ENCODE results near the gene GPX4. TPM values are rescaled to one million over a fixed set of nuclear protein-coding genes. Genes with fewer than 3 reads are reported as not detected.
A peak's percentile ranks its signal among the peaks of the same experiment; 100 is the strongest.

Gene GPX4, protein sequence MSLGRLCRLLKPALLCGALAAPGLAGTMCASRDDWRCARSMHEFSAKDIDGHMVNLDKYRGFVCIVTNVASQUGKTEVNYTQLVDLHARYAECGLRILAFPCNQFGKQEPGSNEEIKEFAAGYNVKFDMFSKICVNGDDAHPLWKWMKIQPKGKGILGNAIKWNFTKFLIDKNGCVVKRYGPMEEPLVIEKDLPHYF
- total RNA-seq (ENCODE audit: insufficient read depth, low replicate concordance), result 169 TPM

DNA sequence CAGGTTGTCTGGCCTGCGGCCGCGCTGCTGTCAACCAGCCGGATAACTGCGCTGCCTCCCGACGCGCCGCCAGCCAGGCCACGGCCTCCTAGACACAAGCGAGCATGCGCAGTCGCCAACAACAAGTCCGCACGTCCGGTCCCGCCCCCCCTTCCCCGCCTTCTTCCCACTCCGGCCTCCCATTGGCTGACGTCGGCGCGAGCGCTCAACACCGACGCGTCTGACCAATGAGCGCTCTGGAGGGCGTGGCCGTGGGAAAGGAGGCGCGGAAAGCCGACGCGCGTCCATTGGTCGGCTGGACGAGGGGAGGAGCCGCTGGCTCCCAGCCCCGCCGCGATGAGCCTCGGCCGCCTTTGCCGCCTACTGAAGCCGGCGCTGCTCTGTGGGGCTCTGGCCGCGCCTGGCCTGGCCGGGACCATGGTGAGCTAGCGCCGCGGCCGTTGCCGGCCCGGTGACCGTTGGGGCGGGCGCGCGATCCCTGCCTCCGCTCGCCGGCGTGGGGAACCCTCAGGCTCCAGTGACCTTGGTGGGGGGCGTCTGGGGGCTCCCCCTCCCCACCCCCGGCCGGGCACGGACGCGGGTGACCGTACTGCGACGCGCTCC lies at the start of gene GPX4:
TSS of gene GPX4 (plus strand) at position 287 of the 603 bp plus-strand sequence. CDS start at position 337, 50 bp downstream.
- DNase-seq (ENCODE audit: low spot score), result peak; percentile 100

DNA sequence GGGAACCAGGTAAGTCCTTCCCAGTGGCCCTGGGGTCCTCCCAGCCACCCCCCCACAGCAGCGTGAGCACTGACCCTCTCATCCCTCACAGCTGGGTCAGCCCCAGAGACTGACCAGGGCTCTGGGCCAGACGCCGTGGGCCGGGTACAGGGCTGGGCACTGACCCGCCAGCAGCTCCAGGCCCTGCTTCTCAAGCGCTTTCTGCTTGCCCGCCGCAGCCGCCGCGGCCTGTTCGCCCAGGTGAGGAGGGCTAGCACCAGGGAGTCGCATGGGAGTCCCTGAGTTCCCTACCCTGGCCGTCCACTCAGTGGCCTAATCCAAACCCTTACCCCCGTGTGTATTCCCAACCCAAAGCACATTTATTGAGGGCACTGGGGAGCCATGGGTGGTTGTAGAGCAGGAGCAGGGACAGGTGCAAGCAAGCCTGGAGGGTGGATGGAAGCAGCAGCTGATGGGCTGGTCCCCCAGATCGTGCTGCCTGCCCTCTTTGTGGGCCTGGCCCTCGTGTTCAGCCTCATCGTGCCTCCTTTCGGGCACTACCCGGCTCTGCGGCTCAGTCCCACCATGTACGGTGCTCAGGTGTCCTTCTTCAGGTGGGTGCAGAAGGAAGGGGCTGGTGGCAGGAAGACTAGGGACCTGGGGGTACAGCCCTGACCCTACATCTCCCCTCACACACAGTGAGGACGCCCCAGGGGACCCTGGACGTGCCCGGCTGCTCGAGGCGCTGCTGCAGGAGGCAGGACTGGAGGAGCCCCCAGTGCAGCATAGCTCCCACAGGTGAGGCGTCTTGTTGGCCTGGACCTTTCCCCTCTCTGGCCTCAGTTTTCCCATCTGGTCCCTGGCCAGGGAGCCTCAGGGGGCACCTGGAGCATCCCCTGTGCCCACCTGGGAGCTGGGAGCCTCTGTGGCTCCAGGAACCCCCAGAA lies 49.4 kb upstream of the GPX4 start:
- no peak for DNase-seq (ENCODE audit: low spot score)

DNA sequence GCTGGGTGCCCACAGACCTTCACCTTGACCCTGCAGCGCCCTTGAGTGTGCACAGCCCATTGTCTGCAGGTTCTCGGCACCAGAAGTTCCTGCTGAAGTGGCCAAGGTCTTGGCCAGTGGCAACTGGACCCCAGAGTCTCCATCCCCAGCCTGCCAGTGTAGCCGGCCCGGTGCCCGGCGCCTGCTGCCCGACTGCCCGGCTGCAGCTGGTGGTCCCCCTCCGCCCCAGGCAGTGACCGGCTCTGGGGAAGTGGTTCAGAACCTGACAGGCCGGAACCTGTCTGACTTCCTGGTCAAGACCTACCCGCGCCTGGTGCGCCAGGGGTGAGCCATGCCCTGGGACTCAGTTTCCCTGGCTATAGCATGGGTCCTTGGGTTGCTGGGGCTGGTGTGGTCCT lies 48.8 kb upstream of the GPX4 start:
- DNase-seq (ENCODE audit: low spot score), result no peak

DNA sequence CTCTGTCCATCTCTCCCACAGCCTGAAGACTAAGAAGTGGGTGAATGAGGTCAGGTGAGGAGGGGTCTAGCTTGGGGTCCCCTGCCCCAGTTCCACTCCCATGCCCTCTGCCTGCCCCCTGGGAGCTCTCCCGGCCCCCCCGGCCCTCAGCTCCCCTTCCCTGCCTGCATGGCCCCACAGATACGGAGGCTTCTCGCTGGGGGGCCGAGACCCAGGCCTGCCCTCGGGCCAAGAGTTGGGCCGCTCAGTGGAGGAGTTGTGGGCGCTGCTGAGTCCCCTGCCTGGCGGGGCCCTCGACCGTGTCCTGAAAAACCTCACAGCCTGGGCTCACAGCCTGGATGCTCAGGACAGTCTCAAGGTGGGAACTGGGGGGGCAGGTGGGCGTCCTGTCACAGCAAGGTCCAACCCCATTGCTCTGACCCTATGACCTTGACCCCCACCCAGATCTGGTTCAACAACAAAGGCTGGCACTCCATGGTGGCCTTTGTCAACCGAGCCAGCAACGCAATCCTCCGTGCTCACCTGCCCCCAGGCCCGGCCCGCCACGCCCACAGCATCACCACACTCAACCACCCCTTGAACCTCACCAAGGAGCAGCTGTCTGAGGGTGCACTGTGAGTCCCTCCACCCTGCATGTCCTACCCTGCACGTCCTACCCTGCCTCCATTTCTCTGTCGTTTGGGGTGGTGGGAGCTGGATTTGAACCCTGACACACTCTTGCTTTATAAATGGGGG lies 47.7 kb upstream of the GPX4 start:
- no peak for DNase-seq (ENCODE audit: low spot score)

DNA sequence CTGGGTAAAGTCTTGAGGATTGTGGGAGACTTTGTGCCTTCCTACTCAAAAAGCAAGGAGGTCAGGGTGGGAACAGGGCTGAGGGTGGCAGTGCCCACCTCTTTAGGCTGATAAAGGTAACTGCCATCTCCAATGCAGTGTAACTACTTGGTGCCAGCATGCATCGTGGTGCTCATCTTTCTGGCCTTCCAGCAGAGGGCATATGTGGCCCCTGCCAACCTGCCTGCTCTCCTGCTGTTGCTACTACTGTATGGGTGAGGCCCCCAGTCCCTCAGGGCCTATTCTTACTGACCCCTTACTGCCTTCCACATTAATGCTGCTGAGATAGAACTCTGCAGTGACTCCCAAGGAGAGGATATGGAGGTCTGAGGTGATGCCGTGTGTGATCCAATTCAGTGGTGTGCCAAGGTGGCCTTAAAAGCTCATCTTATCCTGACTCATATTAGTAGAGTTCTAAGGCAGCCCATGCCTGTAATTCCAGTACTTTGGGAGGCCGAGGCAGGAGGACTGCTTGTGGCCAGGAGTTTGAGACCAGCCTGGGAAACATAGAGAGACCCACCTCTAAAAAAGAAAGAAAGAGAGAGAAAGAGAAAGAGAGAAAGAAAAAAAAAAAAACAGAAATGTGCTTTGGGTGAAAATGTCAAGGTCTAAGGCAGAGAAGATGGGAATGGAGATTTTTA lies 46.5 kb upstream of the GPX4 start:
- DNase-seq (ENCODE audit: low spot score), result no peak

DNA sequence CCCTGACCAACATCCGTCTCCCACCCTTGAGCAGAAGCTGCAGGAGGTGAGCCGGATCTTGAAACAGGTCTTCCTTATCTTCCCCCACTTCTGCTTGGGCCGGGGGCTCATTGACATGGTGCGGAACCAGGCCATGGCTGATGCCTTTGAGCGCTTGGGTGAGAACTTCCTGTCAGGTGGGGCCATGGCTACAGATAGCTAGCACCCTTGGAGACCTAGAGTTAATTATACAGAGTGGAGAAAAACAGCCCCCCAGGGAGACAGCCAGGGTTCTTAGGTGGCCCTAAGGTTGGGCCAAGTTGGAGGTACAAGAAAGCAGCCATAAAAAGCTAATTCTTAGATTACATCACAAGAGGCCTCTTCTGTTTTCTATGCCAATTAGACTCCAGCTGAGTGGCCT lies 45.7 kb upstream of the GPX4 start:
- no peak for DNase-seq (ENCODE audit: low spot score)

DNA sequence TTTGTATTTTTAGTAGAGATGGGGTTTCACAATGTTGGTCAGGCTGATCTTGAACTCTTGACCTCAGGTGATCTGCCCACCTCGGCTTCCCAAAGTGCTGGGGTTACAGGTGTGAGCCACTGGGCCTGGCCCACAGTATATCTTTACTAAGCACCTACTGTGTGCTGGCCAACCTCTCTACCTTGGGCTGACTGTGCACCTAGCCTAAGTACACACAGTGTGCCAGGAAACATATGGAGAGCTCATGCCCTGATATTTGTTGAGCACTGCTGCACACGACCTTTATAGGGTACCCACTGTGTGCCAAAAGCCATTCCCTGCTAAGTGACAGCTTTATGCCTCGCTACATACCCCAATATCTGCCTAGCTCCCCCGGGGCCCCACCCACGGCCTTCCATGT lies 43.1 kb upstream of the GPX4 start:
- no peak for DNase-seq (ENCODE audit: low spot score)

DNA sequence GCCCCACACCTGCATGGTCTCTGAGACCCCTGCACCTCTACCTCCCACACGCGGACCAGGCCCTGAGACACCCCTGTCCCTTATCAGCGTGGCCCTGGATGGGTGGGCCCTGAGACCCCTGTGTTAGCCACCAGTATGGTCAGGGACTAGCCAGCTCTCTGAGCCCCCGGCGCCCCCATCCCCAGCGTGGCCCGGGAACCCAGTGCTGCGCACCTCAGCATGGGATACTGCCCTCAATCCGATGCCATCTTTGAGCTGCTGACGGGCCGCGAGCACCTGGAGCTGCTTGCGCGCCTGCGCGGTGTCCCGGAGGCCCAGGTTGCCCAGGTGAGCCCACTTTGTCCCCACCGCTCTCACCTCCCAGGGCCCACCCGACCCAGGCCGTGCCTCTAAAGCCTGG lies 41.8 kb upstream of the GPX4 start:
- DNase-seq (ENCODE audit: low spot score), result no peak

DNA sequence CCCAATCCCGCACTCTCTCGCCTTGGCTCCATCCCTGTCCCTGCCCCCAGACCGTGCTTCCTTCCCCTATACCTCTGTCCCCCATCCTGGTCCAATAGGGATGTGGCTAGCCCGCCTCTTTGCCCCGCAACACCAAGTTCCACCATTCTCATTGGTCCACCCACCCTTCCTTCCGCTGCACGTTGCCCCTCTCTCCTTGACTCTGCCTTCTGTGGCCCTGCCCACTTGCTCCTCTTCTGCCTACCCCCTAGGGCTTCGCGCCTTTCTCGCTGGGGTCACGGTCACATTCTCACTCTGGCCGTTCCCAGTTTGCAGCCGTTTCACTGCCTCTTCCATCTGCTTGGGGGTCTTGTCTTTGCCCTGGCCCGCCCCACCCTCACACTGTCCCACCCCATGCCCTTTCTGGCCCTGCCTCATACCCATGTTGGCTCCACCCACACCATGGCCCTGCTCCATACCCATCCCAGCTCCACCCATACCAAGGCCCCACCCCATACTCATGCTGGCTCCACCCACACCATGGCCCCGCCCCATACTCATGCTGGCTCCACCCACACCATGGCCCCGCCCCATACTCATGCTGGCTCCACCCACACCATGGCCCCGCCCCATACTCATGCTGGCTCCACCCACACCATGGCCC lies 41.3 kb upstream of the GPX4 start:
- DNase-seq (ENCODE audit: low spot score), result no peak

DNA sequence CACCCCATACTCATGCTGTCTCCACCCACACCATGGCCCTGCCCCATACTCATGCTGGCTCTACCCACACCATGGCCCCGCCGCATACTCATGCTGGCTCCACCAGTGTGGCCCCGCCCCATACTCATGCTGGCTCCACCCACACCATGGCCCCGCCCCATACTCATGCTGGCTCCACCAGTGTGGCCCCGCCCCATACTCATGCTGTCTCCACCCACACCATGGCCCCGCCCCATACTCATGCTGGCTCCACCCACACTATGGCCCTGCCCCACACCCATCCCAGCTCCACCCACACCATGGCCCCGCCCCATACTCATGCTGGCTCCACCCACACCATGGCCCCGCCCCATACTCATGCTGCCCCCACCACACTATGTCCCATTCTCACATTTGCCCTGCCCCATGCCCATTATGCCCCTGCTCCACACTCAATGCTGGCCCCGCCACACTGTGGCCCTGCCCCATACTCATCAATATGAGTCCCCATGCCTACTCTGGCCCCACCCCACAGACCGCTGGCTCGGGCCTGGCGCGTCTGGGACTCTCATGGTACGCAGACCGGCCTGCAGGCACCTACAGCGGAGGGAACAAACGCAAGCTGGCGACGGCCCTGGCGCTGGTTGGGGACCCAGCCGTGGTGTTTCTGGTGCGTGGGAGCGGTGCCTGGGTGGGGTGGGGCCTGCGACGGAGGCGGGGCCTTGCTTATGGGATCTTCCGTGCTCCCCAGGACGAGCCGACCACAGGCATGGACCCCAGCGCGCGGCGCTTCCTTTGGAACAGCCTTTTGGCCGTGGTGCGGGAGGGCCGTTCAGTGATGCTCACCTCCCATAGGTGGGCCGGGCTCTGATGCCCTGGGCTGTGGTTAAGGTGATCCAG lies 40.5 kb upstream of the GPX4 start:
- DNase-seq (ENCODE audit: low spot score), result no peak

DNA sequence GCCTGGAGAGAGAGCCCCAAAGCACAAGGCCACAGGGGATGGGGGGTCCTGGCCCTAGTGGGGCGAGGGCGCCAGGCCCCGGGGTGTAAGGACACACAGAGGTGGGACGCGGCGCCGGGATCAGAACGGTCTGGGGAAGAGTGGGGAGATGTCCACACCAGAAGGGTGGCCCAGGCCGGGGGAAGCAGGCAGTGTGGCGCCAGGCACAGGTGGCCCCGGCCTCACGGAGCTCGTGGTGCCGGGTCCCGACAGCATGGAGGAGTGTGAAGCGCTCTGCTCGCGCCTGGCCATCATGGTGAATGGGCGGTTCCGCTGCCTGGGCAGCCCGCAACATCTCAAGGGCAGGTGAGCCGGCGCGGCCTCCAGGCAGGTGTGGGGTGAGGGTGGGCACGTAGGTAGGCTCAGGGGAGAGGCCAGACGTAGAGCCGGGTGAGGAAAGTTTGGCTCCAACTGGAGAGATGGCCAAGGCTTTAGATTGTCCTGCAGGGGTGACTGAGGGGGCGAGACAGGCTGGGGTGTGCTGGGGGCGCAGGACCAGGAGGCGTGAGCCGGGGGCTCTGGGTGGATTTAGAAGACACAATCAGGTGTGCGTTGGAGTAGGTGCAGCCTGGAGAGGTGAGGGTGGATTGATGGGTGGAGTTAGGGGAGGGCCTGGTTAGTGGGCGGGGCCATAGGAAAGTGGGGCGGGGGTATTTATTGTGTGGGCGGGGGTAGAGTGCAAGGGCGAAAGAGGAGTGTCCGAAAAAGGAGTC lies 39.7 kb upstream of the GPX4 start:
- no peak for DNase-seq (ENCODE audit: low spot score)

DNA sequence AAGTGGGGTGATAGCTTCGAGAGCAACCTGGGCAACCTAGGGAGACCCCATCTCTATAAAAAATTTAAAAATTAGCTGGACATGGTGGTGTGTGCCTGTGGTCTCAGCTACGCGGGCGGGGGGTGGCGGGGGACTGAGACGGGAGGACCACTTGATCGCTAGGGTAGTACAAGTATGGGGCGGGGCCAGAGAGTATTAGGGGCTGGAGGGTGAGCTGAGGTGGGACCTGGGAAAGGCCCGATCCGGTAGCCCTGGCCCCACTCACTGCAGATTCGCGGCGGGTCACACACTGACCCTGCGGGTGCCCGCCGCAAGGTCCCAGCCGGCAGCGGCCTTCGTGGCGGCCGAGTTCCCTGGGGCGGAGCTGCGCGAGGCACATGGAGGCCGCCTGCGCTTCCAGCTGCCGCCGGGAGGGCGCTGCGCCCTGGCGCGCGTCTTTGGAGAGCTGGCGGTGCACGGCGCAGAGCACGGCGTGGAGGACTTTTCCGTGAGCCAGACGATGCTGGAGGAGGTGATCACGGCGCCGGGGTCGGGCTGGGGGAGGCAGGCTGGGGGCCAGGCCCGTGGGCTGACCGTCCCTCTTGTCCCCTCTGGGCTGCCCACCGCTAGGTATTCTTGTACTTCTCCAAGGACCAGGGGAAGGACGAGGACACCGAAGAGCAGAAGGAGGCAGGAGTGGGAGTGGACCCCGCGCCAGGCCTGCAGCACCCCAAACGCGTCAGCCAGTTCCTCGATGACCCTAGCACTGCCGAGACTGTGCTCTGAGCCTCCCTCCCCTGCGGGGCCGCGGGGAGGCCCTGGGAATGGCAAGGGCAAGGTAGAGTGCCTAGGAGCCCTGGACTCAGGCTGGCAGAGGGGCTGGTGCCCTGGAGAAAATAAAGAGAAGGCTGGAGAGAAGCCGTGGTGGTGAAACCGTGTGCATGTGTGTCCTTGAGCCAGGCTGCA lies 38.9 kb upstream of the GPX4 start:
- DNase-seq (ENCODE audit: low spot score), result peak; percentile 47

DNA sequence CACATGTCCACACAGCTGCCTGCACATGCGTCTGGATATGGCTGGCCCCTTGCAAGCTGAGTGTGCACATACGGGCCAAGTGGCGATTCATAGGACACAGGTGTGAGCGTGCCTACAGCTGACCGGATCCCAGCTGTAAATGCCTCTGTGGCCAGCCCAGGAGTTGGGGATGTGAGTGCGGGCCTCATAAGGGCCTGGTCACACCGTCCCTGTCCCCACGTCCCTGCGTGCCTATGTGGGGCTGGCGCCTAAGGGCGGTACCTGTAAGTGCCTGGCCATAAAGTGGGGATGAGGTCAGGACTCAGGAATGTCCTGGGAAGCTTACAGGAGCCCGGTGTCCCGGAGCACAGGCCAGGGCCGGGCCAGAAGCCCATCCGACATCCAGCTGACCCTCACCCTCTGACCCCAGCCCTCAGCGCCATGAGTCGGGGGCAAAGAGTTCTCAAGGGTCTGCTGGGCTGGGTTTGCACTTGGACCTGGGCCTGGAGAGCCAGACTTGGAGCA lies 38.1 kb upstream of the GPX4 start:
- DNase-seq (ENCODE audit: low spot score), result no peak

DNA sequence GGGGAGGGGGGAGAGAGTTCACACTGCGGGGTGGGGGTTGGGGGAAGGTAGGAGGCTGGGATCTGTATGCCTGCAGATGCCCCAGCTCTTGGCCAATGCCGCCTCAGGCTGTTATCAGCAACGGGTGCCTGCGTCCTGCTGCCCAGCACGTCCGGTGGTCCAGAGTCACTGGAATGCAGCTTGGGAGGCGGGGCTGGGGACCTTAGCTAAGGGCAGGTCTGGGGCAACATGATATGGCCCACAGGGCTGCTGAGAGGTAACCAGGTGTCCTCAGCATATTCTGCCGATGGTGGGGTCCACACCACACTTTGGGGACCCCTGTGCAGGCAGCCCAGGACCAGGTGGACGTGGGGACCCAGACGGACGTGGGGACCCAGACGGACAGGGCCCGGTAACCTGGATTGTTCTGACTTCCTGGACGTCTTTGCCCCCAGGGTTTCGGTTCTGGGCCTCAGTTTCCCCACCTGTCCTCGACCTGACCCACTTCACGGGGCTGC lies 37.5 kb upstream of the GPX4 start:
- DNase-seq (ENCODE audit: low spot score), result no peak

DNA sequence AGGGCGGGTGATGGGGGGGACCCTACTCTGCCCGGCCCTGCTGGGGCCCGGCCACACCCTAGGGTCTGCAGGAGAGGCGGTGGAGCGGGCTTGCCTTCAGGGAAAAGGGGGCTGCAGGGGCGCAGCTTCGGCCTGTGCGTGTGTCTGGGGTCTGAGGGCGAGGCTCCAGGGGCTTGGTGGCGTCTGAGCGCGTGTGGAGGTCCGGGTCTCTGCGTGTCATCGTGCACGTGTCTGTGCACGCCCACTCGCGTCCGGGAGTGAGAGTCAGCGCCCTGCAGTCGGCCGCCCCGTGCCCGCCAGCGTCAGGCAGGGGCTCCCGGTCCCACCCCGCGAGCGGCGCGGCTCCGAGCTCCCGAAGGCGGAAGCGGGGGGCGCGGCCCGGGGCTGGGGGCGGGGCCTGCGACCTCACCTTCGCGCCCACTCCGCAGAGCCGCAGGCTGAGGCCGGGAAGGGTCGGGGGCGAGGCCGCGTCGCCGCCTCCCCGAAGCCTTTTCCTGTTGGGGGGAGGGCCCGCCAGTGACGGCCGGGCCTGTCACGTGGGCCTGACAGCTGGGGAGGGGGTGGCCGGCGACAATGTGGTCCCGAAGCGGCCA lies 37.0 kb upstream of the GPX4 start, which contains the start of gene ARHGAP45:
TSS of gene ARHGAP45 (plus strand) at position 420 of the 593 bp plus-strand sequence. CDS start 239 bp downstream, outside the sequence.
- DNase-seq (ENCODE audit: low spot score), result no peak

DNA sequence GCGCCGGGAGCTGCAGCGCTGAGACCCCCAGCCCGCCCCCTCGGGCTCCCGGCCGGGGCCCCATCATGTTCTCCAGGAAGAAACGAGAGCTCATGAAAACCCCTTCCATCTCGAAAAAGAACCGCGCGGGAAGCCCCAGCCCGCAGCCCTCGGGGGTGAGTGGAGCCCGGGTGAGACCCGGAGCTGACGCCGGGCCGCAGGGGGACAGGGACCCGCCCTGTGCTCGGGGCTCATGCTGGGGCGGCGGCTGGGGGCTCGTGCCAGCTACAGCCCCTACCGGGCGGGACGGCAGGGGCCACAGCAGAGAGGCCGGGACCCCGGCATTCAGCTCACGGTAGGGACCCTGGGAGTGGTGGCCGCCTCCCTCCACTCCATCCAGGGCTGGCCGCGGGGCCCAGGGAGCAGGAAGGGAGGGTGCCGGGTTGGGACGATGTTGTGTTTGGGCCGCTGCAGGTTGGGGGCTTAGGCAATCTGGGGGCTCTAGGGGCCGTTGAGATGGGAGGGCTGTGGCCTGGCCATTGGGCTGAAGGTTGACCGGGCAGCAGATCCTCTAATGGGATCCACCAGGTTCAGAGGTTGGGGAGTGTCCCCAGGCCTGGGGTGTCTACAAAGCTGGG lies 36.3 kb upstream of the GPX4 start:
- DNase-seq (ENCODE audit: low spot score), result no peak
